HEK293 (cell line): ENCODE data around the gene ARHGAP25.

Source experiments
- CTCF ChIA-PET: fragments of 350-600 bp; formaldehyde crosslinking; extraction: SDS; loops from one replicate; lab custom pipeline; 2021; ENCODE audit warnings: antibody characterized with exemption; lab: Yijun Ruan, JAX
- POLR2A ChIA-PET: fragments of 300-600 bp; formaldehyde crosslinking; extraction: SDS; loops from one replicate; lab custom pipeline; 2020; ENCODE audit warnings: antibody characterized with exemption, inconsistent platforms; lab: Yijun Ruan, JAX
- H3K27ac ChIP-seq: fragments of 200-500 bp; sonication (Bioruptor generic); 2 replicates; pipeline ENCODE4 v1.5.1; 2014; ENCODE audit warnings: low read depth, low read length, control low read depth, inconsistent platforms; ENCODE audit errors: extremely low read depth
- H3K36me3 ChIP-seq, 2 experiments: fragments of 200-500 bp in 1 of 2; sonication (Bioruptor generic) in 1 of 2; 1 replicate in 1 of 2; 2 replicates in 1 of 2; pipeline ENCODE4 v1.5.1; 2014 to 2017; ENCODE audit warnings: inconsistent platforms in 2 of 2, low read length in 2 of 2; ENCODE audit not compliant: control insufficient read depth in 2 of 2, insufficient read depth in 1 of 2
- H3K4me1 ChIP-seq: fragments of 200-500 bp; sonication (Bioruptor generic); 2 replicates; pipeline ENCODE4 v1.5.1; 2014; ENCODE audit warnings: mild to moderate bottlenecking, low read length, inconsistent platforms; ENCODE audit not compliant: control insufficient read depth, insufficient read depth
- H3K4me3 ChIP-seq: 2 replicates; pipeline ENCODE4 v1.5.1; 2011; ENCODE audit warnings: low read depth, mild to moderate bottlenecking, control low read depth, low read length, moderate library complexity
- H3K9me3 ChIP-seq: fragments of 200-500 bp; sonication (Bioruptor generic); 2 replicates; pipeline ENCODE4 v1.5.1; 2014; ENCODE audit warnings: low read depth, low read length, inconsistent platforms; ENCODE audit not compliant: control insufficient read depth, insufficient read depth
- BCL6B ChIP-seq: fragments of 450-650 bp; formaldehyde crosslinking; IDR thresholded peaks from 2 replicates; pipeline ENCODE4 v1.5.1; 2017; ENCODE audit warnings: missing biosample characterization, missing genetic modification characterization
- HOXA7 ChIP-seq: sonication (generic); formaldehyde crosslinking; IDR thresholded peaks from 2 replicates; pipeline ENCODE4 v1.8.1; 2022; ENCODE audit warnings: missing genetic modification reagents, borderline replicate concordance
- MEIS1 ChIP-seq: sonication (generic); formaldehyde crosslinking; IDR thresholded peaks from 2 replicates; pipeline ENCODE4 v1.8.1; 2022; ENCODE audit warnings: missing genetic modification reagents, mild to moderate bottlenecking, borderline replicate concordance
- OSR2 ChIP-seq: fragments of 450-650 bp; formaldehyde crosslinking; IDR thresholded peaks from 2 replicates; pipeline ENCODE4 v1.5.1; 2016; ENCODE audit warnings: missing biosample characterization, missing genetic modification characterization
- SETDB1 ChIP-seq: IDR thresholded peaks from one replicate; pipeline ENCODE4 v1.6.1; 2017; ENCODE audit warnings: mild to moderate bottlenecking, low read length, moderate library complexity, mixed read lengths; ENCODE audit not compliant: insufficient read length
- SP3 ChIP-seq: fragments of 450-650 bp; formaldehyde crosslinking; IDR thresholded peaks from 2 replicates; pipeline ENCODE4 v1.5.1; 2016; ENCODE audit warnings: missing biosample characterization, missing genetic modification characterization
- YY1 ChIP-seq: fragments of 450-650 bp; formaldehyde crosslinking; IDR thresholded peaks from 2 replicates; pipeline ENCODE4 v1.5.1; 2018; ENCODE audit warnings: missing biosample characterization, missing genetic modification characterization
- ZBTB17 ChIP-seq: fragments of 450-650 bp; formaldehyde crosslinking; IDR thresholded peaks from 2 replicates; pipeline ENCODE4 v1.5.1; 2016; ENCODE audit warnings: missing biosample characterization, missing genetic modification characterization
- ZNF121 ChIP-seq: fragments of 450-650 bp; formaldehyde crosslinking; IDR thresholded peaks from 2 replicates; pipeline ENCODE4 v1.5.1; 2016; ENCODE audit warnings: missing biosample characterization, missing genetic modification characterization
- ZNF138 ChIP-seq: fragments of 450-650 bp; formaldehyde crosslinking; IDR thresholded peaks from 2 replicates; pipeline ENCODE4 v1.5.1; 2016; ENCODE audit warnings: missing biosample characterization, missing genetic modification characterization, borderline replicate concordance
- ZNF449 ChIP-seq: fragments of 450-650 bp; formaldehyde crosslinking; IDR thresholded peaks from 2 replicates; pipeline ENCODE4 v1.5.1; 2017; ENCODE audit warnings: missing biosample characterization, mild to moderate bottlenecking, missing genetic modification characterization, moderate library complexity
- ZNF558 ChIP-seq: fragments of 450-650 bp; formaldehyde crosslinking; IDR thresholded peaks from 2 replicates; pipeline ENCODE4 v1.5.1; 2016; ENCODE audit warnings: missing biosample characterization, missing genetic modification characterization
- ZNF660 ChIP-seq: fragments of 450-650 bp; IDR thresholded peaks from 2 replicates; pipeline ENCODE4 v1.5.1; 2018; ENCODE audit warnings: missing biosample characterization, mild to moderate bottlenecking, missing genetic modification characterization
- ZNF664 ChIP-seq: fragments of 450-650 bp; formaldehyde crosslinking; IDR thresholded peaks from 2 replicates; pipeline ENCODE4 v1.5.1; 2016; ENCODE audit warnings: missing biosample characterization, missing genetic modification characterization
- ZNF677 ChIP-seq: fragments of 450-650 bp; IDR thresholded peaks from 2 replicates; pipeline ENCODE4 v1.5.0; 2018; ENCODE audit warnings: missing biosample characterization, mild to moderate bottlenecking, missing genetic modification characterization, moderate library complexity
- ZNF747 ChIP-seq: fragments of 450-650 bp; formaldehyde crosslinking; IDR thresholded peaks from 2 replicates; pipeline ENCODE4 v1.5.1; 2016; ENCODE audit warnings: missing biosample characterization, missing genetic modification characterization
- ZNF768 ChIP-seq: fragments of 450-650 bp; formaldehyde crosslinking; IDR thresholded peaks from 2 replicates; pipeline ENCODE4 v1.5.1; 2018; ENCODE audit warnings: missing biosample characterization, mild to moderate bottlenecking, missing genetic modification characterization
- ZNF785 ChIP-seq: fragments of 450-650 bp; formaldehyde crosslinking; IDR thresholded peaks from 2 replicates; pipeline ENCODE4 v1.5.1; 2016; ENCODE audit warnings: missing biosample characterization, missing genetic modification characterization
- TF ChIP-seq, protein P1 (sequence below): fragments of 450-650 bp; formaldehyde crosslinking; IDR thresholded peaks from 2 replicates; pipeline ENCODE4 v1.5.1; 2017; ENCODE audit warnings: missing biosample characterization, missing genetic modification characterization
- TF ChIP-seq, protein P2 (sequence below): fragments of 450-650 bp; formaldehyde crosslinking; IDR thresholded peaks from 2 replicates; pipeline ENCODE4 v1.5.1; 2016; ENCODE audit warnings: missing biosample characterization, missing genetic modification characterization, borderline replicate concordance
- TF ChIP-seq, protein P3 (sequence below): fragments of 450-650 bp; formaldehyde crosslinking; optimal IDR thresholded peaks from 2 replicates; pipeline ENCODE3; 2016; ENCODE audit warnings: missing biosample characterization, mild to moderate bottlenecking, missing genetic modification characterization

ARHGAP25 gene

DNA sequence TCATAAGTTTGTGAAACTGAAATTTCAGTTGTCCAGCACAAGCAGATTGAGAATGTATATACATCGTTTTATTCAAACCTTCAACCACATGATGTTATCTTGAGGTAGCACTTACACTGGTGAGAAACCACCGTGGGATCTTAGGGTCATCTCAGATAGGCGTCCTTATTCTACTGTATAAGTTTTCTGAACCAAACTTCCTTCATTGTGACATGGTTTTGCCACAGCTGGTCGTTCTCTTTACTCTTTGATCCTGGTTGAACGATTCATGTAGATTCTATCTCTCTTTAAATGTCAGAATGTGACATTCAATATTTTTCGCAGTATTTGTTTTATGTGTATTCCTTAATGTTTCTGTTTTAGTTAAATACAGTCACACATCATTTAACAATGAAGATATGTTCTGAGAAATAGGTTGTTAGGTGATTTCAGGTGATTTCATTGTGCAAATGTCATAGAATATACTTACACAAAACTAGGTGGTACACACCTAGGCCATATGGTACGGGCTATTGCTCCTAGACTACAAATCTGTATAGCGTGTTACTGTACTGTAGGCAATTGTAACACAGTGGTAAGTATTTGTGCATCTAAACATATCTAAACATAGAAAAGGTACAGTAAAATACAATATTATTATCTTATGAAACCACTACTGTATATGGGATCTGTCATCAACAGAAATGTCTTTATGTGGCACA, 17.9 kb upstream of the ARHGAP25 start:
- TF ChIP-seq ZNF449 (tag by site-specific recombination) (no peak), YY1 (tag by site-specific recombination) (no peak), SP3 (no peak), ZNF785 (tag by site-specific recombination) (no peak), ZNF660 (tag by site-specific recombination) (no peak), ZNF138 (tag by site-specific recombination) (no peak), ZNF677 (tag by site-specific recombination) (no peak), ZNF121 (tag by site-specific recombination) (no peak)
- POLR2A ChIA-PET: no interaction called here
- CTCF ChIA-PET: interaction anchor here (0.8 to 4.1 kb wide), 10 partner anchors 8 to 263 kb away, joined by 3 to 37 read pairs (median 6); no protein-coding TSS in a partner anchor
- Histone ChIP-seq H3K9me3 (no peaks in the 10 kb centered on the region), H3K36me3 (no peaks in the 10 kb centered on the region), H3K4me3 (no peak overlapping the region), H3K4me1 (no peaks in the 10 kb centered on the region), H3K27ac (no peak overlapping the region)

DNA sequence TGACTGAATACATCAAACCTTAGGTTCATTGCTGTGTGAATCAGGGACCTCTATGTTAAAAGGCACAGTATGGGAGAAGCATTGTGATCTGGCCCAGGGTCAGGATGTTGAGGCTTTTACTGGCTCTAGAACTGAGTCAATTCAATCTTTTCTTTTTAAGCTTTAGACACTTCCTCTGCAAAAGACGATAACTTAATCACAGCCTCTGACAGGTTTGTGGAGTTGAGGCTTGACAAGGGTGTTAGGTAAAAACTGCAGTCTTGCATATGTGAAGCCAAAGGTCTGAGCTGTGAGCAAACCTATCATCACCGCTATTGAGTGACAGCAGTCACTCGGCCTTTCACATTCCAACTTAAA, 17.3 kb upstream of the ARHGAP25 start:
- H3K27ac ChIP-seq: no peak overlapping the region
- ChIA-PET CTCF (interaction anchor here (0.8 to 4.1 kb wide), 9 partner anchors 8 to 254 kb away, joined by 3 to 37 read pairs (median 13); no protein-coding TSS in a partner anchor), POLR2A (no interaction called here)
- no peaks in the 10 kb centered on the region for H3K4me1 ChIP-seq
- no peak overlapping the region for H3K4me3 ChIP-seq
- no peaks in the 10 kb centered on the region for H3K36me3 ChIP-seq
- H3K9me3 ChIP-seq: no peaks in the 10 kb centered on the region
- no peak for TF ChIP-seq MEIS1
- no peak for TF ChIP-seq ZNF558 (tag by site-specific recombination)
- no peak for TF ChIP-seq OSR2 (tag by site-specific recombination)
- no peak for TF ChIP-seq ZNF768 (tag by site-specific recombination)
- TF ChIP-seq BCL6B (tag by site-specific recombination): no peak
- no peak for TF ChIP-seq ZBTB17 (tag by site-specific recombination)
- no peak for TF ChIP-seq ZNF664
- no peak for TF ChIP-seq HOXA7 (CRISPR knock-in tag)
- TF ChIP-seq, protein P1, sequence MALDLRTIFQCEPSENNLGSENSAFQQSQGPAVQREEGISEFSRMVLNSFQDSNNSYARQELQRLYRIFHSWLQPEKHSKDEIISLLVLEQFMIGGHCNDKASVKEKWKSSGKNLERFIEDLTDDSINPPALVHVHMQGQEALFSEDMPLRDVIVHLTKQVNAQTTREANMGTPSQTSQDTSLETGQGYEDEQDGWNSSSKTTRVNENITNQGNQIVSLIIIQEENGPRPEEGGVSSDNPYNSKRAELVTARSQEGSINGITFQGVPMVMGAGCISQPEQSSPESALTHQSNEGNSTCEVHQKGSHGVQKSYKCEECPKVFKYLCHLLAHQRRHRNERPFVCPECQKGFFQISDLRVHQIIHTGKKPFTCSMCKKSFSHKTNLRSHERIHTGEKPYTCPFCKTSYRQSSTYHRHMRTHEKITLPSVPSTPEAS (tag by site-specific recombination): no peak
- TF ChIP-seq, protein P2, sequence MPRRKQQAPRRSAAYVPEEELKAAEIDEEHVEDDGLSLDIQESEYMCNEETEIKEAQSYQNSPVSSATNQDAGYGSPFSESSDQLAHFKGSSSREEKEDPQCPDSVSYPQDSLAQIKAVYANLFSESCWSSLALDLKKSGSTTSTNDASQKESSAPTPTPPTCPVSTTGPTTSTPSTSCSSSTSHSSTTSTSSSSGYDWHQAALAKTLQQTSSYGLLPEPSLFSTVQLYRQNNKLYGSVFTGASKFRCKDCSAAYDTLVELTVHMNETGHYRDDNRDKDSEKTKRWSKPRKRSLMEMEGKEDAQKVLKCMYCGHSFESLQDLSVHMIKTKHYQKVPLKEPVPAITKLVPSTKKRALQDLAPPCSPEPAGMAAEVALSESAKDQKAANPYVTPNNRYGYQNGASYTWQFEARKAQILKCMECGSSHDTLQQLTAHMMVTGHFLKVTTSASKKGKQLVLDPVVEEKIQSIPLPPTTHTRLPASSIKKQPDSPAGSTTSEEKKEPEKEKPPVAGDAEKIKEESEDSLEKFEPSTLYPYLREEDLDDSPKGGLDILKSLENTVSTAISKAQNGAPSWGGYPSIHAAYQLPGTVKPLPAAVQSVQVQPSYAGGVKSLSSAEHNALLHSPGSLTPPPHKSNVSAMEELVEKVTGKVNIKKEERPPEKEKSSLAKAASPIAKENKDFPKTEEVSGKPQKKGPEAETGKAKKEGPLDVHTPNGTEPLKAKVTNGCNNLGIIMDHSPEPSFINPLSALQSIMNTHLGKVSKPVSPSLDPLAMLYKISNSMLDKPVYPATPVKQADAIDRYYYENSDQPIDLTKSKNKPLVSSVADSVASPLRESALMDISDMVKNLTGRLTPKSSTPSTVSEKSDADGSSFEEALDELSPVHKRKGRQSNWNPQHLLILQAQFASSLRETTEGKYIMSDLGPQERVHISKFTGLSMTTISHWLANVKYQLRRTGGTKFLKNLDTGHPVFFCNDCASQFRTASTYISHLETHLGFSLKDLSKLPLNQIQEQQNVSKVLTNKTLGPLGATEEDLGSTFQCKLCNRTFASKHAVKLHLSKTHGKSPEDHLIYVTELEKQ (tag by site-specific recombination): no peak
- TF ChIP-seq, protein P3, sequence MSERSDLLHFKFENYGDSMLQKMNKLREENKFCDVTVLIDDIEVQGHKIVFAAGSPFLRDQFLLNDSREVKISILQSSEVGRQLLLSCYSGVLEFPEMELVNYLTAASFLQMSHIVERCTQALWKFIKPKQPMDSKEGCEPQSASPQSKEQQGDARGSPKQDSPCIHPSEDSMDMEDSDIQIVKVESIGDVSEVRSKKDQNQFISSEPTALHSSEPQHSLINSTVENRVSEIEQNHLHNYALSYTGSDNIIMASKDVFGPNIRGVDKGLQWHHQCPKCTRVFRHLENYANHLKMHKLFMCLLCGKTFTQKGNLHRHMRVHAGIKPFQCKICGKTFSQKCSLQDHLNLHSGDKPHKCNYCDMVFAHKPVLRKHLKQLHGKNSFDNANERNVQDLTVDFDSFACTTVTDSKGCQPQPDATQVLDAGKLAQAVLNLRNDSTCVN (tag by site-specific recombination): no peak
- no peak for TF ChIP-seq SETDB1
- no peak for TF ChIP-seq ZNF747 (tag by site-specific recombination)
